NCI-H1417 treated with DMSO at 0.1 percent for 48 hours (cell line): Measurements from ENCODE around the gene ACTN2.
"Not testable (repeated sequence)": the region's sequence is repeated elsewhere in the genome, so short reads cannot be mapped to it uniquely, and the experiment has no call there.

ENCODE experiments used
- DNase-seq: peaks from one replicate; lab custom pipeline; 2025; lab: John Stamatoyannopoulos, UW

Gene ACTN2

DNA sequence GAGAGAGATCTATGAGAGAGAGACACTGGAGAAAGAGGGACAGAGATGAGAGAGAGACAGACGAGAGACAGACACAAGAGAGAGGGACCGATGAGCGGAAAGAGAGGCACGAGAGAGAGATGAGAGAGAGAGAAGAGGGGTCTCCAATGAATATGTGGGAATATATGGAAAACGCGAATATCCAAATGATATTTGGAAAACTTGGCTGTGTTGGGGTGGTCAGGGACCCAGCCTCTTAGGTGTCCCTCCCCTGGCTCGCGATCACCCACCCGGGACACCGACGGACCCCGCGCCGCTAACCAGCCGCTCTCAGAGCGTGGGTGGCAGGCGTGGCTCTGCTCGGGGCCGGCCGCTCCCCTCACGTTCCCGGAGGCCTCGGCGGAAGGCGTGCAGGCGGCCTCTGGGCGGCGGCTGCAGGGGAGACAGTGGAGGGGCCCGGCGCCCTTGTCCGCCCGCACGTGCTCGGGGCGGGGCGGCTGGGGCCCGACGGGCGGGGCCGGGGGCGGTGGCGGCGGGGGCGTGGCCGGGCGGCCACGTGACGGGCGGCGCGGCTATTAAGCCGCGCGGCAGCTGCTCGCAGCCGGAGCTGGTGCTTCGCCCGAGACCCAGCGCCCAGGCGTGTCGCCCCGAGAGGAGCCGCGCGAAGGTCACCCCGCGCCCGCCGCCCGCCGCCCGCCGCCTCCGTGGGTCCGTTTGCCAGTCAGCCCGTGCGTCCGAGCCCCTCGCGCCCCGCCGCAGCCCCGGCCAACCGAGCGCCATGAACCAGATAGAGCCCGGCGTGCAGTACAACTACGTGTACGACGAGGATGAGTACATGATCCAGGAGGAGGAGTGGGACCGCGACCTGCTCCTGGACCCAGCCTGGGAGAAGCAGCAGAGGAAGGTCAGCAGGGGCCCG lies at the start of gene ACTN2:
ACTN2 (plus strand) TSS at position 583 of the 898 bp plus-strand sequence; CDS start at position 758, 175 bp downstream.
- no peak for DNase-seq

DNA sequence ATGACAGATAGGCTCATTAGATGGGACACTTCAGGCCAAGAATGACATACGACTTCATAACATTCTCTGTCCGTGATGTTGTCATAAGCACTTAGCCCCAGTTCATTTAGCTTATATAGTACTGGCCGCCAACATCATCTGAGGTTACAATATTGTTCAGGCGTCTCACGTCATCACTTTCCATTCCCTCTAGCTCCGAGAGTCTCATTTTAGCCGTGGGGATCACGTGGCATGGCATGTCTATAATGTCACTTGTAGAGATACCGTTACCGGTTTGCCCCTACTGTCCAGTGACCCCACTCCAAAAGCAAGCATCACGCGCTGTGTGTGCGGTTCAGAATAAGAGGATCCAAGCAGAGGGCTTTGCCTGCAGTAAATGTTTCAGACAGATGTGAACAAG lies 47.4 kb upstream of the ACTN2 start:
- DNase-seq, result no peak

DNA sequence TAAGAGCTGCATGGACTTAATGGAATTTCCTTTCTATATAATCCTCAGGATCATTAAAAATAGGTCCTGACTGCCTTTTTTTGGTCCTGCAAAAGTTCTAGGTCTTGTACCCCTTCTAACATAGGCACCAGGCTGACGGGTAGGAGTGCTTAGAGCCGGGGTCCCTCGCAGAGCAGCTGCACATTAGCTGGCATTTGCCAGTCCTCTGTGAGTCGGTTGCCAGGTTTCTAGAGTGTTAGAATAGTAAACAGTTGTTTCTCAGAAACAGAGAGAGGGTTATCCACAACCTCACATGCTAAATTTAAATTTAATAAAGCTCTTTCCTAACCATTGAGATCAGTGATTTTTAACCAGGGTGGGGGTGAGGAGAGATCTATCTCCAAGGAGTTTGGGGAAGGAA lies 46.6 kb upstream of the ACTN2 start:
- DNase-seq, result no peak

DNA sequence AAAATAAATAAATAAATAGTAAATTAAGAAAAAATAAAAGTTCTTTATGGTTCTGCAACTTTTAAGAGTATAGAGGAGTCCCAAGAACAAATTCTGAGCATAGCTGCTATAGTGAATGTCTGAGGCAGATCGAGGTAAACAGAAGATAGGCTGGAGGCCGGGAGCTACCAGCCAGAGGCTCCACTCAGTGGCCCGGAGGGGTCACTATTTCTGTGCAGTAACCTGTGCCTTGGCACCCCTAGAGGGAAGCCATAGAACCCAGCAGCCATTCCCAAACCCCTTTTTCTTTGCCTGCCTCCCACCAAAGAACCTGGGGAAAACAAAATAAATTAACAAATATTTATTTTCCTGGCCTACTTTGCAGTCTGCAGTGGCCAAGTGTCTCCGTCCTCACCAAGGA lies 43.5 kb upstream of the ACTN2 start:
- DNase-seq, result no peak

DNA sequence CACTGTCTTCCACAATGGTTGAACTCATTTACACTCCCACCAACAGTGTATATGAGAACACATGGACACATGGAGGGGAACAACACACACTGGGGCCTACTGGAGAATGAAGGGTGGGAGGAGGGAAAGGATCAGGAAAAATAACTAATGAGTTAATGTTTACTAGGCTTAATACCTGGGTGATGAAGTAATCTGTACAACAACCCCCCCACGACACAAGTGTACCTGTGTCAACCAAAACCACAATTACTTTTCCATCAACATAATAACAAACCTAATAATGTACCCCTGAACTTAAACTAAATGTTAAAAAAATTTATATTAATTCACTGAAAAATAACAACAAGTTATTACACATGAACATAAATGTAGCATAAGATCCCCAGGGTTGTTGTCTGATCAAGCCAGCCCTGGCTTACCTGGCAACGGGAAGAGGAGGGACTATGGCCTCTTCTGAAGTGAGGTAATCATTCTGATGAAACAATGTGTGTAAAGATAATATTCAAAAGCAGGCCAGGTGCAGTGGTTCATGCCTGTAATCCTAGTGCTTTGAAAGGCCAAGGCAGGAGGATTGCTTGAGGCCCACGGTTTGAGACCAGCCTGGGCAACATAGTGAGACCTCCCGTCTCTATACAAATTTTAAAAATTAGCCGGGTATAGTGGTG lies 41.2 kb upstream of the ACTN2 start:
- no peak for DNase-seq

DNA sequence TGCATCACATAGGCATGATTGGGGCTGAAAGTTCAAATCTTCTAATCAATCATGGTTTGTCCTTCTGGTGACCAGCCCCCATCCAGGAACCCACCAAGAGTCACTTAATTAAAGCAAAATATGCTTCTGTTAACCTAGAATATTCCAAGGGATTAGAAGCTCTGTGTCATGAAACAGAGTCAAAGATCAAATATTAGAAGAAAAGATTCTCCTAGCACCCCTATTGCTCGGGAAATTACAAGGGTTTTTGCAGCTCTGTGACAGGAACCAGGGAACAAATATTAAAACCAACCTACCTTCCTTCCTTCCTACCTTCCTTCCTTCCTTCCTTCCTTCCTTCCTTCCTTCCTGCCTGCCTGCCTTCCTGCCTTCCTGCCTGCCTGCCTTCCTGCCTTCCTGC lies 31.8 kb upstream of the ACTN2 start:
- no peak for DNase-seq

DNA sequence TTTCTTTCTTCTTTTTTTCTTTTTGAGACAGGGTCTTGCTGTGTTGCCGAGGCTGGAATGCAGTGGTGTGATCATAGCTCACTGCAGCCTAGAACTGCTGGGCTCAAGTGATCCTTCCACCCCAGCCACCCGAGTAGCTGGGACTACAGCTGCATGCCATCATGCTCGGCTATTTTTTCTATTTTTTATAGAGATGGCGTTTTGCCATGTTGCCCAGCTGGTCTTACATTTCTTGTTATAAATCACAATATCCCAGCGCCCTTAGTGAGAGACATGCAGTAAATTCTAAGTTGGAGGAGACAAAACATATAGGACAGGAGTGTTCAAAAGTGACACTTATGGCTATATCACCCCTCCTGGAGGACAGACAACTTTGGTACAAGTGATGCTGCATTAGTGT lies 31.3 kb upstream of the ACTN2 start:
- no peak for DNase-seq

DNA sequence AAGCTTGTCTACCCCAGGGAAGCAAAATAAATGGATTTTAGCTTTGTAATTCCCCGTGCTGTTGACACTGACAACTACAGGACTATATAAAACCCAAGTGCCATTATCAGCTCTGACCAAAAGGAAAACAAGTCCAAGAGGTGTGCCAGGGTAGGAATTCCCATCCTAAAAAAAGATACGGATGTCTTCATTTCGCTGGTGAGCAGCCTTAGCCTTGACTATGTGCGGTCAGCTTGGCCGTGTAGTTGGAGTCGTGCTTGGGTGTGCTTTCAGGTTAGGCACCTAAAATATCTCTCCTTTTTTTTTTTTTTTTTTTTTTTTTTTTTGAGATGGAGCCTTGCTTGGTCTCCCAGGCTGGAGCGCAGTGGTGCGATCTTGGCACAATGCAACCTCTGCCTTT lies 28.9 kb upstream of the ACTN2 start:
- no peak for DNase-seq

DNA sequence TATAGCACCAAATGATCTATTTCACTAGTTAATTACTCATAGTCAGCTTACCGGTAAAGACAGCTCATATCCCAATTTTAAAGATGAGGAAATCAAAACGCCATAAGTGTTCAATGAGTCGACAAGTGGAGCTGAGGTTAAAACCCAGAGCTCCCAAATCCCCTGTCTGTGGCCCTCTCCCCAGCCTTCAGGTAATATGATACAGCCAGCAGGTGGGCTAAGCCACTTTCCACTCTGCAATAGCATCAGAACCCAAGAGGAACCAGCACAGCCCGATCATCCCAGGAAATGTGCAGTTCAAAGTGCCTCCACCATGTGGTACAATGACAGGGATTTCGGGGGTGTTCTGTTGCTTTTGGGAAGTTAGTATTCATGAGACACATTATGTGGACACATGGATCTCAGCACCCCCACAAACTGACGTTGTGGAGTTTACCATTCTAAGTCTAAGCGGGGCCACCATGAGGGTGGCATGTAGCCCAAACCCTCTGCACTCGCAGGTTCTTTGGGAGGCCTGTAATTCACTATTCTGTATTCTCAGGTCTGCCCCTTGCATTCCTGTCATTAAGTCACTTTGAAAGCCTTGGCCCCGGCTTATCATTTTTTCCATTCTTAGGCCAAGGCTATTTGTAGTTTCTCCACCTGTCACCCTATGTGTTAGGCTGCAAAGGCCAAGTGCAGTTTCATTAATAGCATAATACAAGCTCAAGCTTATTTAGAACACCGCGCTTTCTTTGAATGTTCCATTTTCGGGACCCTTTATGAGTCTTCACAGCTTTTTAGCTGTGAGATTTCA lies 26.3 kb upstream of the ACTN2 start:
- no peak for DNase-seq

DNA sequence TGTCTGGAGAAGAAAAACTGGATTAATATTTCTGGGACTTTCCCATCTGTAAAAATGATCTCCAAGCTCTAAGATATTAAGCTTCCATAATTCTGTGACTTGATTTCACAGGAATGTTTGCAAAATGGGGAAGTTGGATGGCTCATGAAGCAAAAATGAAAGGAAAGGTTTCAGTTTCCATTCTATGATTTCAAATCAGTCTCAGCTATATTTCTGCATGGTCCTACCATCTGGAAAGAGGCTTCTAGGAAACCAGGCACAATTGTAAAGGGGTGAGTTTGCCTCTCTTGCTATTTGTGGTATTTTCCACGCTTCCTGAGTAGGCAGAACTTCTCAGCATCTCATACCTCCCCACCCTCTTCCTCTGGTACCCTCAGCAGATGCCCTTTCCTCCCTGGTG lies 22.4 kb upstream of the ACTN2 start:
- no peak for DNase-seq

DNA sequence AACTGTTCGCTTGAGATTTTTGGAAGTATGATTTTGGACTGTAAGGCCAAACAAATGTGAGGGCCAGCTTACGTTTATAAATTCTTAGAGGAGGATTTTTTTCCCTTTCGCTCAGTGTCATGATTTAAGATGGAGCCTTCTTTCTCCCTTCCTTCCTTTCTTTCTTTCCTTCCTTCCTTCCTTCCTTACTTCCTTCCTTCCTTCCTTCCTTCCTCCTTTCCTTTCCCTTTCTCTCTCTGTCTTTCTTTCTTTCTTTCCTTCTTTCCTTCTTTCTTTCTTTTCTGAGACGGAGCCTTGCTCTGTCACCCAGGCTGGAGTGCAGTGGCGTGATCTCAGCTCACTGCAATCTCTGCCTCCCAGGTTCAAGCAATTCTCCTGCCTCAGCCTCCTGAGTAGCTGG lies 17.4 kb upstream of the ACTN2 start:
- not testable (repeated sequence) for DNase-seq

DNA sequence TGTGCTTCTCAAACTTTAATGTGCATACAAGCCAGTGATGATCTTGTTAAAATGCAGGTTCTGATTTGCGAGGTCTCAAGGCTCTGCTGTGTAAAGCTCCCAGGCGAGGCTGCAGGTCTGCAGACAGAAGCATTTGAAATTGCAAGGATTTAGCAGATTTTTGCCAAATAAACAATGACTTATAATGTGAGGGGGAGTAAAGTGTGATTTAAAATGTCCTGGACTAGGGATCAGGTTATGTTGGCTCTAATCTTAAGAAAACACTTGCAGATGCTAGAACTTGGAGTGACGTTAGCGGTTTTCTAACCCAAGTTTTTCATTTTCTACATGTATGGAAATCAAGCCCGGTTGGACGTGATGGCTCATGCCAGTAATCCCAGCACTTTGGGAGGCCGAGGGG lies 16.2 kb upstream of the ACTN2 start:
- no peak for DNase-seq

DNA sequence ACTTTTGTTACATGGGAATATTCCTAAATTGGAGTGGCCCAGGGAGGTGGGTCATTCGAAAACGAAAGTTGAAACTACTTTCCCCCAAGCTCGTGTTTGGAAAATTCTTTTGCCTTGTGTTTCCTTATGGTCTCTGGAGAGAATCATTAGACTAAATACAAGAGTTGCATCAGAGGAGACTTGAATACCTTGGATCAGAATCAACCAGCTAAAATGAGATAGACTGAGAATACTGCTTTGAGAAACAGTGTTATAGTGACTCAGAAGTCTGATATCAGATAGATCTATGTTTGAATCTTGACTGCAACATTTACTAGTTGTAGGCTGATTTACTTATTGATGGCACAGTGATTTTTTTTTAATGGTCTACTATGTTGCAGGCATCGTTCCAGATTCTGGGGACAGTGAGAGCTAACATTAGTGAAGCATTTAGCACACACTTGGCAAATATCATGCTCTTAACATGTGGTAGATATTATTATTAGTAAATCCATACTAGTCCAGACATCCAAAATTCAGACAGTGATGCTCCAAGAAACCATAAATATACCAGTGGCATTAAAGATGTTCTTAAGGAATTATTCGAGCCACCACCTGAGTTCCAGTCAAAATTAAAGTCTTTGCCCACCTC lies 12.9 kb upstream of the ACTN2 start:
- DNase-seq, result no peak

DNA sequence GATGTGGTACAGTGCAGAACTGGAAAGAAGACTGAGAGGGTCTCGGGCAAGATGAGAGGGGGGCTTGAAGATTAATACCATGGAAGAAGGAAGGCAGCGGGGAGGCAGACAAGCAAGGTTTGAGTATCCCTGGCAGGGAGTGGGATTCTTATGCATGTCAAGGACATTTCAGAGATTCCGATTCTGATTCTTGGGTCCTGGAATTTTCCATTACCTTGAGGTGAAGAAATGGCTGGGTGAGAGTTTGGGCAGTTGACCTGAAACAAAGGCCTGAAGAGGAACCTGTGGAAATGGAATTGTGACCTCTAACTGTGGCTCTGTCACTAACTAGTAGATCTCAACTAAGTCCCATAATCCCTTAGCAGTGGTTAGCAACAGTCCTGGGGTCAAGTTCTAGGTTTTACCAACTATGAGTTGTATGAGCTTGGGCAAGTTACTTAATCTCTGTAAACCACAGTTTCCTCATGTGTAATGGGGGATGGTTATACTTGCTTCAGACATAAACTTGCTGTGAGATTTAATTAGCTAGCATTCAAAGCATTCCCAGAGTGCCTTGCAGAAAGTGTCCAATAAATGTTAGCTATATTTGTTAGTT lies 8.6 kb upstream of the ACTN2 start:
- DNase-seq, result no peak

DNA sequence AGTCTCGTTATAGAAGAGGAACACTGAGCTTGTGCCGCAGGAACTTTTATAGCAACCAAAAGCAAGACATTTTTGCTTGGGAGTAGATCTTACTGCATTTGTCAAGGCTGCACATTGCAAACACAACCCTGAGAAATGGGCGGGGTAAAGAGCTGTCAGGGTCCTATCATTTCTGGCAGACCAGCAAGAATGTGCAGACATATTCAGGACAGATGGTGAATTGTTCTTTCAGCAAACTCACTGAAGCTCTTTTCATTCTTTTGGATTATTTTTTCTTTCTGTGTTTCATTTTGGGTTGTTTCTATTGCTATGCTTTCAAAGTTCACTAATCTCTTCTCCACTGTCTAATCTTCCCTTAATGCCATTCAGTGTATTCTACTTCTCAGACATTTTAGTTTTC lies 5.1 kb upstream of the ACTN2 start:
- DNase-seq, result no peak

DNA sequence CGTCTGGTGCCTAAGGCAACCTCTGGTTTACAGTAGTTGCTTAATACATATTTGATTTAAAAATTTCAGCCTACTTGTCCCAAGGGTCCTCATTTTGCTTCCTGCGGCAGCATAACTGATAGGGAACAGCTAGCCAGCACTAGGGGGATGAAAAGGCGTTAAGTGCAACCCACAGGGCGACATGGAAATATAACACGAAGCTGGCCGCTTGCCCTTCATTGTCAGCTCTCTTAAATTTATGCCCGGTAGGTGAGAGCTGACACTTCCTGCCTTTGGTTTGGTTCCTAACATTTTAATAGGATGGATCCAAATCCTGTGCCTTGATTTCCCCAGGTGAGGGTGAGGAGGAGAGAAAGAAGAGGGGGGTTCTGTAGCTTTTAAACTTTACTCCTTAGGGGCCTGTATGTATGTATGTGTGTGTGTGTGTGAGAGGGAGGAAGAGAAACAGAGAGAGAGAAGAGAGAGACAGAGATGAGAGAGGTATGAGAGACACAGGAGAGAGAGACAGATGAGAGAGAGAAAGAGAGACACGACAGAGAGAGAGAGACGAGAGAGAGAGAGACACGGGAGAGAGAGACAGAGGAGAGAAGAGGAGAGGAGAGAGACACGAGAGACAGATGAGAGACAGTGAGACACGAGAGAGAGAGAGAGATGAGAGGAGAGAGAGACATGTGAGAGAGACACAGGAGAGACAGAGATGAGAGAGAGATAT lies 938 bp upstream of the ACTN2 start:
- no peak for DNase-seq

DNA sequence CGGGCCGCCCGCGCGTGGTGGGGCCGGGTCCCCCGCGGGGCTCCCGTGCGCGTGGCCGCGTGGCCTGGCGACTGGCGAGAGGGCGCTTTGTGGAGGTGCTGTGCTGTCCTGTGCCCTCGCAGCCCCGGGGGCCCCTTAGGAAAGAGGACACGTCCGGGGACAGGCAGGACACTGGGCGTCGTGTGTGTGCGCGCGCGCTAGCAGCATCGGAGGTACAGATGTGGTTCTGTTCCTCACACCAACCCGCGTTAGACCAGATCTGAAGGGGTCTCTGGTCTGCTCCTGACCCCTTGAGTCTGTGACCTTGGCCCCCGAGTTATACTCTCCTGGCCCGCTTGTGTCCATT lies 489 bp downstream of the ACTN2 start:
- DNase-seq, result no peak

DNA sequence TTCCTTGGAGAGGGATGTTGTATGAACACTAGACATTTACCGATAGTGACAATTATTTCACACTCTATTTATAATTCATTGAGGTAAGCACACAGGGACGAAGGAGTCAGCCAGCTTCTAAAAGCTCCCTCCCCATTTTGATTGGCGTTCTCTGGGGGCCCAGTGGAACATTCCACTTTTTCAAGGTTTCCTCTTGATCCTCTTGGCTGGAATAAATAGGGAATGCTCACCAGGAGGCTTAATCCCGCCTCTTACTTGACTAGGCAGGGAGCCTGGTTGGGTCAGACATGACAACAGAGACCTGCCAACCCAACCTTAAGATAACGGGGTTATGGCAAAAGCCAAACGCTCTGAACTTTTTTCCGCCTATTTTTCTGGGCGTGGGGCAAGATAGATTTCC lies 974 bp downstream of the ACTN2 start:
- DNase-seq, result no peak

DNA sequence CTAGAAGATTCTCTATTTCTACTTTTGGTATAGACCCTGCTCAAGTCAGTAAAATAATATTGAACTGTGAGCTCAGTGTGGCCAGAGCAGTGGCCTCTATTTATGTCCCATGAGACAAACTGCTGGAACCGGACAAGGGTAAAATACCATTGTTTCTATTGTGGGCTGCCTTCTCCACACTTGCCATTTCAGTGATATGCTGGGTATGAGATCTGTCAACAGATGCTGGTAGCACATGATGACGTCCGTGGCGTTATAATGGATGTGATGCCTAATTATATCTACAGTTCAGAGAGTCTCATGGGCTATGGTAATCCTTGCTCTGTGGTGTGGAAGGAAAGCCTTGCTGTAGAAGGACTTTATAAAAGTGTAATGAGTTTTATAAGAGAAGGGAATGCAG lies 2.4 kb downstream of the ACTN2 start:
- no peak for DNase-seq

DNA sequence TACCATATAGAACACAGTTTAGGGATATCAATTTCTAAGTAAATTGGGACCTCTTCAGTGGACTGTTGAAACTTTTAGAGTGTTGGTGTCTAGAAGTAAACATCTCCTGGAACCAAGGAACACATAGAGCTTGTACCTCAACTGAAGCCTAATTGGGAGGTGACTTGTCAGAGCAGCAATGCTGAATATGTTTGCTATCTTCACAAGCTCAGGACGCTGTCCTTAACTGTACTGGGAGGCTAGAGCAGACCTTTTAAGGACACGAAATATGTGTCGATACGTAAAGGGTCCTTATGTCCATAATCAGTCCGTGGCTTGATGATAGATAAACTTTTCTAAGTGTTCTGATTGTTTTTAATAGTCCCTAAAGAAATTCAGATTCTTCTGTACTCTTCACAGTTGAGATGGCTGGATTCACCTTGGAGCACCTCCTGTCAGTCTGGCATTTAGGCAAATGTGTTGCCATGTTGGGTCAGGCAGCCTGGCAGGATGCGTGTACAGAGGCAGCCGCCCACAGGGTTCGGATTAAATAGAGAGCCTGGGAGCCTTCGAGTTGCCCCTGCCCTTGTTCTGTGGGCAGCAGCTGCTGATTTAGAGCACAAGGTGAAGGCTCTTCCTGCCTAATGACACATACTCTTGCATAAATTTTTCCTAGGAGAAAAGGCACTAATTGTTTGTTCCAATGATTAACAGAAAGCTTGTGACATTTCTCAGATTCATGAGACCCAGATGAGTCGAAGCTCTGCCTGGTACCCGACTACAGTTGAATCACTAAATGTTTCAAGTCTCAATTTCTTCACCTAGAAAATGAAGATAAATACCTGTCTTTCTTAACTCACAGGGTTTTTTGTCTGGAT lies 3.6 kb downstream of the ACTN2 start:
- no peak for DNase-seq
